GM18868 (cell line): ENCODE results near the gene OSBPL2.
A peak's percentile ranks its signal among the peaks of the same experiment; 100 is the strongest.

ENCODE experiments used
- ATAC-seq: cut with Tn5 transposase; IDR thresholded peaks from one replicate; pipeline ENCODE4 v1.9.1; 2021; ENCODE audit warnings: mild to moderate bottlenecking, moderate library complexity; ENCODE audit not compliant: unreplicated experiment

OSBPL2 gene

DNA sequence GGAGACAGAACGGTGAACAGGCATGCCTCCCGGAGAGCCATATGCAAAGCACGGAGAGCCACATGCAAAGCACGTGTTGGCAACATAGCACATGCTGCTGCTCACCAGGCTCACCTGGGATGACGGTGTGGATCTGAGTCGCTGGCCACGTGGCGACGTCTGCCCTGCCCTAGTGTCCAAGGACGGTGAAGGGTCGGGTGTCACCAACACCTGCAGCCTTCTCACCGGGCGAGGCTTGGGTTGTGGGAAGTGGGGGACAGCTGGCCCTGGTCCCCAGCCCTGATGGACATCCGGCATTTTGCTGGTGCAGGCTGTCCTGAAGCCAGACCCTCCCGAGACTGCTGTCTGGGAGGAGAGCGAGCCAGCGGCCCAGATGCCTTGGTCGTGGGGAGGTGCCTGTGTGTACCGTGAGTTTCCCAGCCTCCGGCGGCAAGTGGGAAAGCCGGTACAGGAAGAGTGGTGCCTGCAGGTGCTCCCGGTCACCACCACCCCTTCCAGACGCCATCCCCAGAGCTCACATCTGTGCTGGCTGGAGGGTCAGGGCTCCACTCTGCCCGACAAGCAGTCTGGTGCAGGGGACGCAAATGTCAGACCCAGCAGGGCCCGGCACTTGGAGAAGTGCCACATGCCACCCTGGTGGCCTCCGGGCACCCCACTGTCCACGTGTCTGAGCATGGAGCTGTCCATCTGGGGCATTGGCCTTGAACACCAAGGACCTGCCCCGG, 58.6 kb downstream of the OSBPL2 start:
- ATAC-seq, result no peak

DNA sequence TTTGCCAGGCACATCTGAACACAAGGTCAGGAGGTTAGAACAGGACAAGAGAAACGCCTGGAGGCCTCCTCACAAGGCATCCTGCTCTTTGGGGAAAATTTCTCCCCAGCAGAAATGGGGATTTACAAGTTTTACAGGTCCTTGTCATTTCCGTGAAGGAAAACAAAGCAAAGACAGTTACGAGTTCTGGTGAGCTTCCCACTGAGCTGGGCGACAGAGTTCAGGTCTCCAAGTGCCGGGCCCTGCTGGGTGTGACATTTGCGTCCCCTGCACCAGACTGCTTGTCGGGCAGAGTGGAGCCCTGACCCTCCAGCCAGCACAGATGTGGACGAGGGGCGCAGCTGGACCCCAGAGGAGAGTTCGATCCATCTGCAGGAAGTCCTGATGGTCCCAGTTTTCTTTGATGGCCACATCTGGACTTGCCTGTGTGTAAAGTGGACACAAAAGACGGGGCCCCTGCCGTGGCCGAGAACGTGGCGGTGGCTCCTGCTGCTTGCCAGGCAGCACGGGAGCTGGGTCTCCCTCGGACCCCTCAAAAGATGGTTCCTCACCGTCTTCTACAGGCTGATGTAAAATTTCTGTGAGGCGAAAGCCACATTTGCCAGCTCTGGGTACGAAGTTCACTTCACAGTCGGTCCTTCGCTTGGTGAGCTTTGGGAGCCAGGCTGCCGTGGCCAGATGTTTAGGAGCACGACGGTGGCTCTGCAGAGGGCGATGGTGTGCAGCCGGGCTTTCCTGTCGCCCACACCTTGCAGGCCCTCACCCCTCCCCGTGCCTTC, 59.3 kb downstream of the OSBPL2 start:
- ATAC-seq, result no peak

GRCh38 chr20:62298577-62299249, 60.4 kb downstream of the OSBPL2 start:
- ATAC-seq, result no peak

- ATAC-seq, result no peak
Measured at GRCh38 chr20:62299666-62300236, 61.4 kb downstream of the OSBPL2 start.

- ATAC-seq, result no peak
Measured at GRCh38 chr20:62300319-62300718, 62.0 kb downstream of the OSBPL2 start.

- ATAC-seq, result no peak
Measured at GRCh38 chr20:62301111-62301668, 62.9 kb downstream of the OSBPL2 start.

DNA sequence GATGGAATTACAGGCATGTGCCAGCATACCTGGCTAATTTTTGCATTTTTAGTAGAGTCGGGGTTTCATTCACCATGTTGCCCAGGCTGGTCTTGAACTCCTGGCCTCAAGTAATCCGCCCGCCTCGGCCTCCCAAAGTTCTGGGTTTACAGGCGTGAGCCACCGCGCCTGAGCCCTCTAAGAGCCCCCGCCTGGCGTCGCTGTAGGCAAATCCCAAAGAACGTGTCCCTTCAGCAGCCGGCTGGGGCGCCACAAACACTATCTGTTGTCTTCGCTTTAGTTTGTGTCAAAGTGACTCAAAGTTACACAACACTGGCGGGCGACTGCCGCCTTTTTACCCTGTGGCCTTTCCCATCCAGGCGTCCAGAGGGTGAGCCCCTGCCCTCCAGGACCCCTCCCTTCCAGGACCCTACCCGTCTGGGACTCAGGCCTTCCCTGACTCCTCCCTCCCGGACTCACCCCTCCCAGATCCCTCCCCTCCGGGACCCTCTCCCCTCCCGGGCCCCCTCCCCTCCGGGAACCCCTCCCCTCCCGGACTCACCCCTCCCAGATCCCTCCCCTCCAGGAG, 63.5 kb downstream of the OSBPL2 start:
- ATAC-seq, result peak; percentile 36

DNA sequence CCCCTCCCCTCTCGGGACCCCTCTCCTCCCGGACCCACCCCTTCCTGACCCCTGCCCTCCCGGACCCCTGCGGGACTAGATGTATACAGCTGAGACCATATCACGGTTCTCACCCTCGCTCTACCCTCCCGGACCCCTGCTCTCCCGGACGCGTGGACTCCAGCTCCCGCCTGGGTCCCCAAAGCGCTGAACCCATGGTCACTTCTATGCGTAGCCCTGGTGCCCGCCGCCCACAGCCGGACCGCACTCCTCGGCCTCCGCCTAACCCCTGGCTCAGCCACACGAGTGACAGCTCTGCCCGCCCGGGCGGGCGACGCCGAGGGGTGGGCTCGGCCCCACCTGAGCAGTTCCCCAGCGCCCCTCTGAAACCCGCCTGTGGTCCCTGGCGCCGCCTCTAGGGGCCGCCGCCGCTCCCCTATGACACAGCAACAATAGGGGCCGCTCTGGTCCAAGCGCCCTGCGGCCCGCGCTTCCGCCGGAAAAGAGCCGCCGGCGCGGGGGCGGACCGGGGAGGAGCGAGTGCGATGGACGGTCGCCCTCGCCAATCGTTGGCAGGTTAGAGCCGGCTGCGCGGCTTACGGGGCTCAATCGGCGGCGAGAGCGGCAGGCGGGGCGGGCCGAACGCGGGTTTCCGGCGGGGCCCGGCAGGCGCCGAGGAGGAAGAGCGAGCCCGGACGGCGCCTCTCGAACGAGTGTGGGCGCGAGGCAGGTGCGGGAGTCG, 64.2 kb downstream of the OSBPL2 start, which contains the start of gene ADRM1:
TSS of gene ADRM1 (plus strand) at position 657 of the 721 bp plus-strand sequence. CDS start 572 bp downstream, outside the sequence.
- ATAC-seq, result peak; percentile 90

GRCh38 chr20:62303062-62303339, 64.7 kb downstream of the OSBPL2 start:
- no peak for ATAC-seq

DNA sequence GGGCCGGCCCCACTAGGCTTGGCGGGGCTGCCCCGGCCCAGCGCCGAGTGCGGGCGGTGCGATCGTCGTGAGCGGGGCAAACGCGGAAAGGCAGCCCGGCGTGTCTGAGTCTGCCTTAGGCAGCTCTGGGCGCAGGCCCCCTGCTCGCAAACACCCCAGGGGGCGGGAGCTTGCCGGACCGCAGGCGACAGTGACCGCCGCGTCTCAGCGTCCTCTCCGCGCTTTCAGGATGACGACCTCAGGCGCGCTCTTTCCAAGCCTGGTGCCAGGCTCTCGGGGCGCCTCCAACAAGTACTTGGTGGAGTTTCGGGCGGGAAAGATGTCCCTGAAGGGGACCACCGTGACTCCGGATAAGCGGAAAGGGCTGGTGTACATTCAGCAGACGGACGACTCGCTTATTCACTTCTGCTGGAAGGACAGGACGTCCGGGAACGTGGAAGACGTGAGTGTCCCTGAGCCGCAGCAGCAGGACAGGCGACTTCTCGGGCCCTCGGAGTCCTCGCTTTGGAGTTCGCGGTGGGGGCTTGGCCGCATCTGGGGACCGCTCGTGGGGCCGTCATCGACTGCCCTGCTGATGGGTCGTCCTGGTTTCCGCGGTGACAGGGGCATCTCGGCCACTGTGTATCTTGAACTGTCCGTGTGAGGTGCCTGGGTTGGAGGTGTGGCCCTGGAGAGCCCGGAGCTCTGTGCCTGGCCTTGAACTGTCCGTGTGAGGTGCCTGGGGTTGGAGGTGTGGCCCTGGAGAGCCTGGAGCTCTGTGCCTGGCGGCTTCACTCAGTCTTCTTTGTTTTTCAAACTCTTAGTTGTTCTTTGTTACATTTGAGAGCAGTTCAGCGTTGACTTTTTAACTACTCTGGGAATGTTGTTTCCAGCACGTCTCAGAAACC, 65.3 kb downstream of the OSBPL2 start:
- ATAC-seq, result no peak

DNA sequence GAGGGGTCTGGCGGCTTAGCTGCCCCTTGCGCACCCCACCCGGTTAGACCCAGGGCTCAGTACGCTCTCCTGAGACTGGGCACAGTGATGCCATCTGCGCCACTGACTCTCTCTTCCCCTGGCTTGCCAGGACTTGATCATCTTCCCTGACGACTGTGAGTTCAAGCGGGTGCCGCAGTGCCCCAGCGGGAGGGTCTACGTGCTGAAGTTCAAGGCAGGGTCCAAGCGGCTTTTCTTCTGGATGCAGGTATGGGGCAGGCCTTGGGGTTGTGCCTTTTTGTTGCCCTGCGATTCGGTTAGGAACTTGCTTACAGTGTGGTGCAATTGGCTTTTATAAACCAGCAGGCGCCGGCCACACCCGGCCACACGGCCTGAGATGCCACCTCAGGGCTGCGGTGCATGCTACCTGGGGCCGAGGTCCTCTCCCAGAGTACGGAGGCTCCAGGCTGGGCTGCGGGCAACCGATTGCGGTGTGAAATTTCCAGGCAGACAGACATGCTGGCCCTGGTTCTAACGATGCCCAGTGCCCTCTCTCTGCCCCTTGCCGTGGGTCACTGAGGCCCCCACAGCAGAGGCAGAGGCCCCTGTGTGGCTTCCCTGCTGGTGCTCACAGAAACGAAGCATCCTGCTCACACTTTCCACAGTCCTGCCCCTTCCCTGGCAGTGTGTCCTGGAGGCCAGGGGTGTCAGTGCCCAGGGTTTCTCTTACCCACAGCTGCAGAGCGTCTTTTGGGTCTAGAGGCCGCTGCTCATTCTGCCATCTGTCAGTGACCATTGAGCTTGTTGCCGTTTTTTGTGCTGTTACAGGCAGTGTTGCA, 66.2 kb downstream of the OSBPL2 start:
- no peak for ATAC-seq

GRCh38 chr20:62305149-62305764, 66.9 kb downstream of the OSBPL2 start:
- ATAC-seq, result no peak

DNA sequence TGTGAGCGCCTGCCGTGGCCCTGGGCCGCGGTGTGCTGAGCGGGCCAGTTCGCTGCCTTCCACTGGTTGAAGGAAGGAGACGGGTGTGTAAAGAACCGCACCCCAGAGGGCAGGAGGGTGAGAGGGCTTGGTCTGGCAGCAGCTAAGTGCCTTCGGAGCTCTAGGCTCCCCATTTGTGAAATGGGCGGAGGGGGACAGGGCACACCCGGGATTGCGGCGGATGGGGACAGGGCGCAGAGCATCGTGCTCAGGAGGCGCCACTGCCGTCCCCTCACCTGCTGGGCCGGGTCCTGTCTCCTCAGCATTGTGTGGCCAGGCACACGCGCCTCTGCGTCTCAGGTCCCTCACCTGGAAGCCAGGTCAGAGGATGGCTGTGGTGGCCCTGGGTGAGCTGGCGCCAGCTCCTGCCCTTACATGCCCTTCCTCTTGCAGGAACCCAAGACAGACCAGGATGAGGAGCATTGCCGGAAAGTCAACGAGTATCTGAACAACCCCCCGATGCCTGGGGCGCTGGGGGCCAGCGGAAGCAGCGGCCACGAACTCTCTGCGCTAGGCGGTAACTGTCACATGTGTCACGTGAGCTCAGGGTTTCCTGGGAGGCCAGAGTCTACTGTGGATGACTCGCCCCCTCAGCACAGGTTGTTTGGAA, 67.6 kb downstream of the OSBPL2 start:
- ATAC-seq, result no peak

DNA sequence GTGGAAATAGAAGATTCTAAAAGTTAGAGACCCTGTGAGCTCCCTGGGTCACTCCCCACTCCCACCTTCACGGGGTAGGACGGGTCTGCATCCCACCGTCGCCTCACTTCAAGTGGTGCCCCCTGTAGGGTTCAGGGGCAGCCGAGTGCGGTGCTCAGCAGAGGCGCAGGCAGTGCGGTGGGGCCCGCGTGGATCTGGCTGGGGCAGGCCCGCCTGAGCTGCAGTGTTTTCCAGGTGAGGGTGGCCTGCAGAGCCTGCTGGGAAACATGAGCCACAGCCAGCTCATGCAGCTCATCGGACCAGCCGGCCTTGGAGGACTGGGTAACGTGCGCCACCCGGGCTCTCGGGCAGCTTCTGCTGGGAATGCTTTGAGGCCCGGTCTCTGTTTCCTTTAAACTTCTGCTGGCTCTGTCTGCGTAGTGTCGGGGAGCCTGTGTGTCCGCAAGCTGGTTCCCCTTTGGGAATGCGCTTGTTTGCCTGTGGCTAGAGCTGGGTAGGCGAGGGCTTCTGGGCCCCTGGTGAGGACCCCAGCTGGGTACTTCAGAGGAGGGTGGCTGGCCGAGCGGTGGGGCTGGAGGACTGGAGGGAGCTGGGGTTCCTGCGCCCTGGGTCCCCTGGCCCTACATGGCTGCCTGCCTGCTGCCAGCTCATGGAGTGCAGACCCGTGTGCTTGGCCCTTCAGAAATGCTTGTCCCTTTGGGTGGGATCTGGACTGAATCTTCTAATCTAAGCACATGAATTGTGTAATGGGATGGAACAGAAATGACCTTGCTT, 68.3 kb downstream of the OSBPL2 start:
- no peak for ATAC-seq

- ATAC-seq, result no peak
Measured at GRCh38 chr20:62307226-62308101, 69.1 kb downstream of the OSBPL2 start.
